Measurements from ENCODE around the gene PALLD.

The PALLD gene

GRCh38 chr4:168759321-168759720 is 262.5 kb downstream of the PALLD start:
- no peak overlapping the region for H3K4me3 ChIP-seq
- no peaks in the 10 kb centered on the region for H3K9me3 ChIP-seq (replicated peaks in 1 of 11)
- no peaks in the 10 kb centered on the region for H4K20me1 ChIP-seq
- no peak for TF ChIP-seq Cebpa-rat (IDR thresholded peaks at IDR 0.05)
- peaks cover 0 to 34% (median 6%) of the 10 kb centered on the region in 10 experiments; a peak in 9 of 20 replicates for H3K4me1 ChIP-seq
- H3K27ac ChIP-seq: peak overlapping the region in 2 of 11 experiments; percentile 7 to 27; a peak in 1 of 22 replicates
- peak overlapping the region in 5 of 11 experiments; percentile 20 to 60 (median 45); a peak in 10 of 22 replicates for H3K4me2 ChIP-seq
- no peaks in the 10 kb centered on the region for H3K27me3 ChIP-seq
- no peaks in the 10 kb centered on the region for H3K36me3 ChIP-seq
- no peak overlapping the region for H3K9ac ChIP-seq

- TF ChIP-seq Cebpa-rat (IDR thresholded peaks at IDR 0.05): no peak
- H4K20me1 ChIP-seq: no peaks in the 10 kb centered on the region
Measured at GRCh38 chr4:168759959-168760527, 263.2 kb downstream of the PALLD start.

GRCh38 chr4:168761066-168761465 is 264.2 kb downstream of the PALLD start:
- H3K36me3 ChIP-seq: no peaks in the 10 kb centered on the region
- no peaks in the 10 kb centered on the region for H3K27me3 ChIP-seq
- H3K27ac ChIP-seq: no peak overlapping the region
- H3K9ac ChIP-seq: no peak overlapping the region
- no peak for TF ChIP-seq Cebpa-rat (IDR thresholded peaks at IDR 0.05)
- no peaks in the 10 kb centered on the region for H4K20me1 ChIP-seq
- H3K4me3 ChIP-seq: no peak overlapping the region
- H3K9me3 ChIP-seq (replicated peaks in 1 of 11): no peaks in the 10 kb centered on the region
- no peak overlapping the region for H3K4me2 ChIP-seq
- peaks cover 0 to 27% (median 6%) of the 10 kb centered on the region in 10 experiments; a peak in 9 of 20 replicates for H3K4me1 ChIP-seq

More at GRCh38 chr4:168759959-168760527, 263.2 kb downstream of the PALLD start:
- H3K9ac ChIP-seq: no peak overlapping the region
- peak overlapping the region in 5 of 11 experiments; percentile 20 to 60 (median 45); a peak in 10 of 22 replicates for H3K4me2 ChIP-seq
- peaks cover 0 to 34% (median 6%) of the 10 kb centered on the region in 10 experiments; a peak in 9 of 20 replicates for H3K4me1 ChIP-seq
- H3K9me3 ChIP-seq (replicated peaks in 1 of 11): no peaks in the 10 kb centered on the region
- no peak overlapping the region for H3K4me3 ChIP-seq
- H3K27me3 ChIP-seq: no peaks in the 10 kb centered on the region
- H3K36me3 ChIP-seq: no peaks in the 10 kb centered on the region
- H3K27ac ChIP-seq: 0 out of 22 replicates have a peak overlapping the region, but pooled peaks of 2 of the 11 experiments have one; percentile 7 to 27

GRCh38 chr4:168765322-168765721 is 268.5 kb downstream of the PALLD start:
- Histone ChIP-seq H3K4me1 (peaks cover 0 to 4% (median under 1%) of the 10 kb centered on the region in 10 experiments; a peak in 6 of 20 replicates), H3K27me3 (no peaks in the 10 kb centered on the region), H3K9ac (no peak overlapping the region), H3K4me3 (no peak overlapping the region), H3K27ac (no peak overlapping the region), H3K36me3 (no peaks in the 10 kb centered on the region), H3K4me2 (no peak overlapping the region), H4K20me1 (no peaks in the 10 kb centered on the region), H3K9me3 (replicated peaks in 1 of 11) (no peaks in the 10 kb centered on the region)
- no peak for TF ChIP-seq Cebpa-rat (IDR thresholded peaks at IDR 0.05)

GRCh38 chr4:168765726-168766125 is 268.9 kb downstream of the PALLD start:
- Histone ChIP-seq H3K27ac (no peak overlapping the region), H3K4me2 (no peak overlapping the region), H3K36me3 (no peaks in the 10 kb centered on the region), H3K4me3 (no peak overlapping the region), H3K4me1 (peaks cover 0 to 8% (median 0%) of the 10 kb centered on the region in 10 experiments; a peak in 3 of 20 replicates), H3K9me3 (replicated peaks in 1 of 11) (no peaks in the 10 kb centered on the region), H4K20me1 (no peaks in the 10 kb centered on the region), H3K9ac (no peak overlapping the region), H3K27me3 (no peaks in the 10 kb centered on the region)
- TF ChIP-seq Cebpa-rat (IDR thresholded peaks at IDR 0.05): no peak

GRCh38 chr4:168766604-168767316 is 269.9 kb downstream of the PALLD start:
- TF ChIP-seq Cebpa-rat (IDR thresholded peaks at IDR 0.05): no peak
- no peak overlapping the region for H3K4me2 ChIP-seq
- no peaks in the 10 kb centered on the region for H3K36me3 ChIP-seq

GRCh38 chr4:168769416-168769815 is 272.6 kb downstream of the PALLD start:
- Histone ChIP-seq H3K27ac (no peak overlapping the region), H3K4me1 (peaks cover 0 to 10% (median 0%) of the 10 kb centered on the region in 10 experiments; a peak in 3 of 20 replicates), H3K9ac (no peak overlapping the region), H3K9me3 (replicated peaks in 1 of 11) (no peaks in the 10 kb centered on the region), H4K20me1 (no peaks in the 10 kb centered on the region), H3K4me2 (no peak overlapping the region), H3K4me3 (no peak overlapping the region), H3K27me3 (no peaks in the 10 kb centered on the region), H3K36me3 (no peaks in the 10 kb centered on the region)
- TF ChIP-seq Cebpa-rat (IDR thresholded peaks at IDR 0.05): no peak

More at GRCh38 chr4:168766604-168767316, 269.9 kb downstream of the PALLD start:
- H3K4me3 ChIP-seq: no peak overlapping the region
- H4K20me1 ChIP-seq: no peaks in the 10 kb centered on the region
- H3K9me3 ChIP-seq (replicated peaks in 1 of 11): no peaks in the 10 kb centered on the region
- H3K4me1 ChIP-seq: peaks cover 0 to 10% (median 0%) of the 10 kb centered on the region in 10 experiments; a peak in 3 of 20 replicates
- H3K27me3 ChIP-seq: no peaks in the 10 kb centered on the region
- no peak overlapping the region for H3K9ac ChIP-seq
- no peak overlapping the region for H3K27ac ChIP-seq

GRCh38 chr4:168769837-168770236 is 273.0 kb downstream of the PALLD start:
- Histone ChIP-seq H3K9me3 (replicated peaks in 1 of 11) (peaks cover 0 to 4% (median 0%) of the 10 kb centered on the region in 11 experiments; a peak in 2 of 22 replicates), H3K4me3 (no peak overlapping the region), H3K9ac (no peak overlapping the region), H3K4me2 (peak overlapping the region in 2 of 11 experiments; percentile 7 to 48; a peak in 4 of 22 replicates), H3K4me1 (peaks cover 0 to 10% (median 0%) of the 10 kb centered on the region in 10 experiments; a peak in 3 of 20 replicates), H3K27ac (no peak overlapping the region), H3K36me3 (no peaks in the 10 kb centered on the region), H4K20me1 (no peaks in the 10 kb centered on the region), H3K27me3 (no peaks in the 10 kb centered on the region)
- no peak for TF ChIP-seq Cebpa-rat (IDR thresholded peaks at IDR 0.05)

- peaks cover 0 to under 1% (median 0%) of the 10 kb centered on the region in 11 experiments; a peak in 1 of 22 replicates for H3K36me3 ChIP-seq
- H3K4me3 ChIP-seq: no peak overlapping the region
- H3K4me1 ChIP-seq: peaks cover 0 to 10% (median 0%) of the 10 kb centered on the region in 10 experiments; a peak in 3 of 20 replicates
- H3K9ac ChIP-seq: no peak overlapping the region
- no peak overlapping the region for H3K27ac ChIP-seq
- H3K27me3 ChIP-seq: no peaks in the 10 kb centered on the region
- TF ChIP-seq Cebpa-rat (IDR thresholded peaks at IDR 0.05): no peak
- no peak overlapping the region for H3K4me2 ChIP-seq
- peaks cover 7 to 16% (median 8%) of the 10 kb centered on the region in 11 experiments; a peak in 21 of 22 replicates for H3K9me3 ChIP-seq (replicated peaks in 1 of 11)
- no peaks in the 10 kb centered on the region for H4K20me1 ChIP-seq
Measured at GRCh38 chr4:168771251-168771650, 274.4 kb downstream of the PALLD start.

Data from BLaER1 treated with 17β-estradiol and CSF1 and Interleukin-3, amounts not matched to agents 10 nM and 100 nM (cell line).